ENCODE measurements around the gene CSPG5.

Gene CSPG5

GRCh38 chr3:47566667-47567066 is 12.0 kb downstream of the CSPG5 start:
- Mint-ChIP-seq H3K27ac (no peak overlapping the region), H3K27me3 (ENCODE audit: low read depth) (peaks cover 9% of the 10 kb centered on the region), H3K9me3 (no peaks in the 10 kb centered on the region), H3K4me3 (no peak overlapping the region), H3K4me1 (peaks cover 11% of the 10 kb centered on the region), H3K36me3 (ENCODE audit: low read depth) (no peaks in the 10 kb centered on the region)
- TF ChIP-seq CTCF (IDR thresholded peaks at IDR 0.05; ENCODE audit: unreplicated experiment in 3 of 3), result no peak

- no peaks in the 10 kb centered on the region for H3K9me3 Mint-ChIP-seq
- H3K27ac Mint-ChIP-seq, result no peak overlapping the region
- no peaks in the 10 kb centered on the region for H3K36me3 Mint-ChIP-seq (ENCODE audit: low read depth)
- H3K4me3 Mint-ChIP-seq, result no peak overlapping the region
- peaks cover 9% of the 10 kb centered on the region for H3K27me3 Mint-ChIP-seq (ENCODE audit: low read depth)
- peaks cover 3% of the 10 kb centered on the region for H3K4me1 Mint-ChIP-seq
- TF ChIP-seq CTCF (IDR thresholded peaks at IDR 0.05; ENCODE audit: unreplicated experiment in 3 of 3), result no peak
These were observed 12.7 kb downstream of the CSPG5 start for GRCh38 chr3:47565734-47566550.

GRCh38 chr3:47556351-47556750 is 22.3 kb downstream of the CSPG5 start:
- Mint-ChIP-seq H3K27me3 (ENCODE audit: low read depth) (no peaks in the 10 kb centered on the region), H3K36me3 (ENCODE audit: low read depth) (no peaks in the 10 kb centered on the region), H3K4me1 (no peaks in the 10 kb centered on the region), H3K9me3 (peaks cover 5% of the 10 kb centered on the region), H3K27ac (no peak overlapping the region), H3K4me3 (no peak overlapping the region)
- TF ChIP-seq CTCF (IDR thresholded peaks at IDR 0.05; ENCODE audit: unreplicated experiment in 3 of 3), result no peak

- Mint-ChIP-seq H3K9me3 (peaks cover 5% of the 10 kb centered on the region), H3K4me1 (no peaks in the 10 kb centered on the region), H3K4me3 (no peak overlapping the region), H3K27ac (no peak overlapping the region), H3K27me3 (ENCODE audit: low read depth) (peaks cover 9% of the 10 kb centered on the region), H3K36me3 (ENCODE audit: low read depth) (no peaks in the 10 kb centered on the region)
- TF ChIP-seq CTCF (IDR thresholded peaks at IDR 0.05; ENCODE audit: unreplicated experiment in 3 of 3), result no peak
These were observed 24.3 kb downstream of the CSPG5 start for GRCh38 chr3:47554335-47554734.

- peaks cover 13% of the 10 kb centered on the region for H3K27me3 Mint-ChIP-seq (ENCODE audit: low read depth)
- no peak overlapping the region for H3K27ac Mint-ChIP-seq
- H3K36me3 Mint-ChIP-seq (ENCODE audit: low read depth), result no peaks in the 10 kb centered on the region
- peaks cover 5% of the 10 kb centered on the region for H3K9me3 Mint-ChIP-seq
- no peak overlapping the region for H3K4me3 Mint-ChIP-seq
- TF ChIP-seq CTCF (IDR thresholded peaks at IDR 0.05; ENCODE audit: unreplicated experiment in 3 of 3), result no peak
- H3K4me1 Mint-ChIP-seq, result no peaks in the 10 kb centered on the region
These were observed 25.3 kb downstream of the CSPG5 start for GRCh38 chr3:47553407-47553806.

Data from nephron (organoid).